Ishikawa (cell line): ENCODE results near the gene ADAM11.

ENCODE experiments used
- EP300 ChIP-seq: IDR thresholded peaks from 2 replicates; pipeline ENCODE4 v1.6.1; 2012; ENCODE audit warnings: borderline replicate concordance
- TAF1 ChIP-seq: IDR thresholded peaks from 2 replicates; pipeline ENCODE4 v1.6.1; 2012; ENCODE audit warnings: low read depth, mild to moderate bottlenecking
- ZBTB7A ChIP-seq: IDR thresholded peaks from 2 replicates; pipeline ENCODE4 v1.6.1; 2012; ENCODE audit warnings: low read depth
- TF ChIP-seq, protein P1 (sequence below): IDR thresholded peaks from 2 replicates; pipeline ENCODE4 v1.6.1; 2012

DNA sequence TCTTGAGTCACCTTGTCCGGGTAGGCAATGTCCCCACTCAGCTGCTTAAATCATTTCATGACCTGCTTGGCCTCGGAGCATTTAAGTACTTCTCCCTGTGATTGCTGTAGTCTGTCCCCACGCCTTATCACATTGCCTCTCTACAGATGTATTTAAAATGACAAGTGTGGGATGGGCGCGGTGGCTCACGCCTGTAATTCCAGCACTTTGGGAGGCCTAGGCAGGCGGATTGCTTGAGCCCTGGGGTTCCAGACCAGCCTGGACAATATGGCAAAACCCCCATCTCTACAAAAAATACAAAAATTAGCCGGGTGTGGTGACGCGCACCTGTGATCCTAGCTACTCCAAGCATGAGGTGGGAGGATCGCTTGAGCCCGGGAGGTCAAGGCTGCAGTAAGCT, 72.6 kb downstream of the ADAM11 start:
- TF ChIP-seq ZBTB7A (no peak), TAF1 (no peak), EP300 (no peak)
- TF ChIP-seq, protein P1, sequence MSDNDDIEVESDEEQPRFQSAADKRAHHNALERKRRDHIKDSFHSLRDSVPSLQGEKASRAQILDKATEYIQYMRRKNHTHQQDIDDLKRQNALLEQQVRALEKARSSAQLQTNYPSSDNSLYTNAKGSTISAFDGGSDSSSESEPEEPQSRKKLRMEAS = no peak
